T1000 (cell line): Measurements from ENCODE around the gene RAB4A.
"Not testable (repeated sequence)": the region's sequence is repeated elsewhere in the genome, so short reads cannot be mapped to it uniquely, and the experiment has no call there.

ENCODE experiments used
- DNase-seq: peaks from one replicate; lab custom pipeline; 2025; ENCODE audit warnings: mixed read lengths; lab: John Stamatoyannopoulos, UW

Gene RAB4A

DNA sequence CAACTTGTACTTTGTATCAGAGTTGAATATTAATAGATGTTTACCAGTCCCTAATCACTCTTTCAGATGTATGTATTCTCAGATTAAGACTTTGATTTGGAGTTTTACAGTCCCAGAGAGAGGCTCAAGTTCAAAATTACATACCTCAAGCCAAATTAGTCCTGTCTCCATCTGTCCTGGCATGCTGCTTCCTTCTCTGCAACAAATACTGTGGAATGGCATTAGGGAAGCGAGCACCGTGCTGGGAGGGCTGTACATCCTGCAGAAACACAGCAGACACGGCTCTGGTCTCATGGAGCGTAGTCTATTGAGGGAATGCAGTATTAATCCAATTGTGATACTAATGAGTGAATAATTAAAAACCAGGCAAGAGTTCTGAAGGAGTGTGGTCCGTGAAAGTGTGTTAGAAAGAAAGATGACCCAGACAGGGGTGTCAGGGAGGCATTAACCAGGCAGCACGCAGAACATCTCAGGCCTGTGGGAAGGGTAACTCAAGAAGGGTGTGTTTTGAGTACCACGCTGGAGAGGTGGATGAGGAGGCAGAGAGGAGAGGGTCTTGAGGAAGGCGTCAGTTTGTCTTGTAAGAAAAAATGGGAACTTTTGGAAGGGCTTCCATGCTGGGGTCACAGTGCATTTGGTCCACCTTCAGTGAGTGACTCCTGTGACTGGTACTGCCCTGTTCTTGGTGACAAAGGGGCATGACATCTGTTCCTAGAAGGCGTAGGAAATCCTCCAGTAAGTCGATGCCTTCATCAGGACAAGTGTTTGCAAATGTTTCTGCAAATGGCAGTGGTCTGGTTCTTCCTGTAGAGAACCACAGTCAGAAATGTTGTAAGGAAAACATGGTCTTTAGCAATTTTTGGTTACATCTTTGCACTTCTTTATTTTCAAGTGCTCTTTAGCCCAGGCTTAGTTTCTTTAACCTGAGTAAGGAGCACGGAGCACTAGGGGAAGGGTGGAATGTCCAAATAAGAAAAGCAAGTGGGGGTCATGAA lies 1.6 kb downstream of the RAB4A start:
- DNase-seq = no peak

DNA sequence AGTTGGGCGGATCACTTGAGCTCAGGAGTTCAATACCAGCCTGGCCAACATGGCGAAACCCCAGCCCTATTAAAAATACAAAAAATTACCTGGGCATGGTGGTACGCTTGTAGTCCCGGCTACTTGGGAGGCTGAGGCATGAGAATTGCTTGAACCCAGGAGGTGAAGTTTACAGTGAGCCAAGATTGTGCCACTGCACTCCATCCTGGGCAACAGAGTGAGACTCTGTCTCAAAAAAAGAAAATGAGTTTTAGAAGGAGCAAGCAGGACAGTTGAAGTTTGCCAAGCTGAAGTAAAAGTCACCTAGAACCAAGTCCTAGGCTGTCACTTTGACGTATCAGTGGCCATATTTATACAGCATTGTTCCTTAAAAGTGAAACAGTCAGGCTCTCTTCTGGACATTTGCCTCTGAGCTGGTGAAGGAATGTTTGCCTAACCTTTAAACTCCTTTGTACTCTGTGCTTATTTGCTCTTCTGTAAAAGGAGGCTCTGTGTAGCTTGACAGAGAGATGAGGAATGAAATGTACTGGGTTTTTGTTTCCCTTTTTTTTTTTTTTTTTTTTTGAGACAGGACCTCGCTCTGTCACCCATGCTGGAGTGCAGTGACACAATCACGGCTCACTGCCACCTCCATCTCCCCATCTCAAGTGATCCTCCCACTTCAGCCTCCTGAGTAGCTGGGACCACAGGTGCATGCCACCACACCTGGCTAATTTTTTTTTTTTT lies 2.8 kb downstream of the RAB4A start:
- no peak for DNase-seq

DNA sequence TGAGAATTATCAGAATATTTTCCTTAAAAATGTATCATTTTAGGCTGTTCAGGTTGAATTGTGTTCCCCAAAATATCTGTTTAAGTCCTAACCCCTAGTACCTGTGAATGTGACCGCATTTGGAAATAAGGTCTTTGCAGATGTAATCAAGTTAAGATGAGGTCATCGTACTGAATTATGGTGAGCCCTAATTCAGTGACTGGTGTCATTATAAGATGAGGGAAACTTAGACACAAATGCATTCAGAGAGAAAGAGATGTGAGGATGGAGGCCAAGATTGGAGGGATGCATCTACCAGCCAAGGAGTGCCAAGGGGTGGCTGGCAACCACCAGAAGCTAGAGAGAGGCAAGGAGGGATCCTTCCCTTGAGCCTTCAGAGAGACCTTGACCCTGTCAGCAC lies 4.1 kb downstream of the RAB4A start:
- no peak for DNase-seq

DNA sequence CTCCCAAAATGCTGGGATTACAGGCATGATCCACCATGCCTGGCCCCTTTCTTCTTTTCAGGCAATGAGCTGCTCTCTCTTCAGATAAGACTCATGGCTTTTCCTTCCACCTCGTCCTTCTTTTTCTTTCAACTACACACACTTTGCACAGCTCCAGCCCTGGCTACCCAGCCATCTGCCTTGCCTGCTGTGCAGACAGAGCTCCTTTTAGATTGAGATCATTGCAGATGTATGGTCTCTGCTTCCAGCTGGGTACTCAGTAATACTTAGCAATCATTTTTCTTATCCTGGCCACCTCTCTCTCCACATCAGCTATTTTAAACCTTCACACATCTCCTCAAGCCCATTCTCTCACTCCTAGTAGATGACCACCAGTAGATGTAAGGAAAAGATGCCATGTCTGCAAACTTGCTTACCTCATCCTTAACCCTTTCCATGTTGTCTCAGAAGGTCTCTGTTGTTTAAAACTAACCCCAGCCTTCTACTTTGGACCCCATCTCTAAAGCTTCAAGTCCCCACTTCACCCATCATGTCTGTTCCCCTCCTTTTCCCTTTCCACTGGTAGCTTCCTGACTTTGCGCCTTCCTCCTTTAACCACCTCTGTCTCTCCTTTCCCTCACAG lies 7.3 kb downstream of the RAB4A start:
- DNase-seq = no peak

DNA sequence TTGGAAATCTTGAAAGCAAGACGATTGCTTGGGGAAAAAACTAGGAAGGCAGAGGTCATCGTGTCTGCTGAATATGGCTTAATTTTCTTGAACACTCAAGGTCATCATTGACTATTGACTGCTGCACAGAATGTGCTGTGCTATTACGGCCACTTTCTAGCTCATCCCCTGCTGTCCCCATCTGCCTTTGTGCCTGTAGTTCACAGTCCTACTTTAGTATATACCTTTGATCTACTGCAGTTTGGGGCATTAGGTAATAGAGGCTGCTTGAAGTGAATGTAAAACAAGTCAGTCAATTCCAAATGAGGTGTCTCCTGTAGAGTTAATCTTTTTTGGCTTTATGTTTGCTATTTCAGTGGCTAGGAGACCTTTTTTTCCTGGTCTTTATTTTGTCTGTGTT lies 8.3 kb downstream of the RAB4A start:
- no peak for DNase-seq

DNA sequence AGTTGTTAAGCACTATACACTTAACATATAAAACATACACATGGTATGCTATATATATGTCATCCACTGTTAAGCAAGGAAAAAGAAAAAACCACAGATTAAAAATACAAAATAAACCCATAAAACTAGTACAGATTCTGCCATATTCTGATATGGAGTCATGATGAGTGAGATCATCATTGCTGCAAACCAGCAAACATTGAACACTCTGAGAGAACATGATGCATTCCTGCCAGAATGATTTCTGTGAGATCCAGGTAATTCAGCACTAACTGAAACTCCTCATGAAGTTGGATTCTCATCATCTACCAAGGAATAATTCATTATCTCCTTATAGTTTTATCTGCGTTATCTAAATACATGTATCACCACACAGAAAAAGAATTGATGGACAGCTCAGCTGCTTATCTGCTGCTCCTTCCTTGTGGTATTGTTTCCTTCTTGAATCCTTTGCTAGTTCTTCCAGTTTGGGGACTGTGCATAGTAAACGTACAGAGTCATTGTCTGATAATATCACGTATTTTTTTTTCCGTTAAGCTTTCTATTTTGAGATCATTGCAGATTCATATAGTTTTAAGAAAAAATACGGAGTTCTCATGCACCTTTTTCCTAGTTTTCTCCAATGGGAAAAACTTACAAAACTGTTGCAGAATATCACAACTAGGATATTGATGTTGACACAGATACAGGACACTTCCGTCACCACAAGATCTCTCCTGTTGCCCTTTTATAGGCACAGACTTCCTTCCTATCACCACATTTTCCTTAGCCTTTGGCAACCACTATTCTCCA lies 9.3 kb downstream of the RAB4A start:
- no peak for DNase-seq

DNA sequence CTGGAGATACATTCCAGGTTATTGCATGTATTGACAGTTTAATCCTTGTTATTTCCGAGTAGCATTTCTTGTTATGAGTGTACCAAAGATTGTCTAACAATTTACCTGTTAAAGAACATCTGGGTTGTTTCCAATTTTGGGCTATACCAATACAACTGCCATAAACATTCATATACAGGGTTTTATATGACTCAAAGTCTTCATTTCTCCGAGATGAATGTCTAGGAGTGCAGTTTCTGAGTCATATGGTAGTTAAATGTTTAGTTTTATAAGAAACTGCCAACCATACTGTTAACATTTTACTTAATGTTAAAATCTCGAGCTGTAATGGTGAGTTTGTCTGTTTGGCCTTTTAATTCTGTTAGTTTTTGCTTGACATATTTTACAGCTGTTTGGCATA lies 10.0 kb downstream of the RAB4A start:
- DNase-seq = no peak

DNA sequence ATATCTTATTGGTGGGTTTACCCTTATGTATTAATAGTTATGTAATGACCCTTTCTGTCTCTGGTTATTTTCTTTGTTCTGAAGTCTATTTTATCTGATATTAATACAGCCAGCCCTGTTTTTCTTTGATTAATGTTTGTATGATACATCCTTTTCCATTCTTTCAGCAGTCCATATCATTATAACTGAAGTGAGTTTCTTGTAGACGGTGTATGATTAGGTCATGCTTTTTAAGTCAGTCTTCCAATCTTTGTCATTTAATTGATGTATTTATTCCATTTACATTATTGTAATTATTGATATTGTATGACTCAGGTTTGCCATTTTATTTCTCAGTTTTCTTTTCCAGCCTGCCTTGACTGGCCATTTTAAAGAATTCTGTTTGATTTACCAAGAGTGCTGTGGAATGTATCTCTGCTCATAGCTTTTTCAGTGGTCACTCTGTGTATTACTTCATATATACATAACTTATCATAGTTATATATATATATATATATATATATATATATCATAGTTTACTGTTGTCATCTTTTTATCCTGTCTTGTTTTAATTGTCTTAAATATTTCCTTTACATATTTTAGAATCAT lies 10.5 kb downstream of the RAB4A start:
- no peak for DNase-seq

DNA sequence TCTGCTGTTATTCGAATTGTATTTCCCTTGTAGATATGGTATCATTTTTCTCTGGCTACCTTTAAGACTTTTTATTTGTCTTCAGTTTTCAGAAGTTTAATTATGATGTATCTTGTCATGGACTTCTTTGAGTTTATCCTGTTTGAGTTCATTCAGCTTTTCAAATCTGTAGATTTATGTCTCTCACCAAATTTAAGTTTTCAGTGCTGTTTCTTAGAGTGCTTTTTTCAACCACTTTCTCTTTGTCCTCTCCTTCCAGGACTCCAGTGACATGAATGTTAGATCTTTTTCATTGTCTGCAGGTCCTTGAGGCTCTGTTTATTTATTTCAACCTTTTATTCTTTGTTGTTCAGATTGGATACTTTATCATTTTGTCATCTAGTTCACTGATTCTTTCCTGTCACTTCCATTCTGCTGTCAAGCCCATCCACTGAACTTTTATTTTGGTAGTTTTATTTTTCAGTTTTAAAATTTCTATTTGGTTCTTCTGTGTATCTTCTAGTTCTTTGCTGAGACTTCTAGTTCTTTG lies 11.4 kb downstream of the RAB4A start:
- no peak for DNase-seq

DNA sequence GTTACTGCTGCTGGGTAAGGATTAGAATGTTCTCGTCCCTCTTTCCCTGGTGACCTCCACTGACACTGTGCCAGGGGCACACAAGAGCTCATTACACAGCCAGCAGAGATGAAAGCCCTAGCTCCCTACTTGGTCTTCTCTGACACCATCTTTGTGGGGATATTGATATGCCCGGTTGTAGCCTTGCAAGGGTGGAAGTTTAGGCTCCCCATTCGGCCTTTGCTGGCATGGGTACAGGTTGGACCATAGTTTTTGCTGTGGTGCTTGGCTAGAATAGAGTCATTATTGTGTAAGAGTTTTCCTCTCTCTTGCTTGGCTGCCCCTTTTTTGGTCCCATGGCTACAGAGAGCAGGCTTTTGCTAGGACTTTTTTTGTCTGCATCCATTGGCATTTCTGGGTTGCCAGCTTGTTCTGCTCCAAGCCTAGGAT lies 12.3 kb downstream of the RAB4A start:
- no peak for DNase-seq

DNA sequence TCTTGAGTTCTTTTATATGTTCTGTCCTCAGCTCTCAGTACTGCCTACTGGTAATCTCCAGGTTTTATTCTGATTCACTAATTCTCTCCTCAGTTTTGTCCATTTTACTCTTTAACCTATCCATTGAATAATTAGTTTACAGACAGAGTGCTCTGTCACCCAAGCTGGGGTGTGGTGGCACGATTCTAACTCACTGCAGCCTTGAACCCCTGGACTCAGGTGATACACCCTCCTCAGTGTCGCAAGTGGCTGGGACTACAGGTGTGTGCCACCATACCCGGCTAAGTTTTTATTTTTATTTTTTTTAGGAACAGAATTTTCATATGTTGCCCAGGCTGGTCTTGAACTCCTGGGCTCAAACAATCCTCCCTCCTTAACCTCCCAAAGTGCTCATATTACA lies 14.0 kb downstream of the RAB4A start:
- no peak for DNase-seq

DNA sequence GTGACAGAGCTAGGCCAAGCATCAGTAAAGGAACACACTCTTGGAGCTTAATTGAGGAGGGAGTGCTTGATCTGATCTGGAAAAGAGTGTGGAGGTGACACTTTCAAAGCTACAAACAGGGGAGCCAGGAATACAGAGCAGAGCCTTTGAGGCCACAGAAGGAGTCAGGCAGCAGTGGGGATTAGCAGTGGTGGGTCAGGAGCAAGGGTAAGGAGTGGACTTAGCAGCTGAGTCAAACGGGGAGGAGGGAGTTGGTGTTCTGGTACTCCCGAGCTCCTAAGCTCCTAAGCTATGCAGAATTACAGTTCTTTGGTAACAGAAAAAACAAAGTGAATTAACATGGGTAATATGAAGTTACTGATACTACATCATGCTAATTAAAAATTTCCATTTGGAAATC lies 14.5 kb downstream of the RAB4A start:
- no peak for DNase-seq

DNA sequence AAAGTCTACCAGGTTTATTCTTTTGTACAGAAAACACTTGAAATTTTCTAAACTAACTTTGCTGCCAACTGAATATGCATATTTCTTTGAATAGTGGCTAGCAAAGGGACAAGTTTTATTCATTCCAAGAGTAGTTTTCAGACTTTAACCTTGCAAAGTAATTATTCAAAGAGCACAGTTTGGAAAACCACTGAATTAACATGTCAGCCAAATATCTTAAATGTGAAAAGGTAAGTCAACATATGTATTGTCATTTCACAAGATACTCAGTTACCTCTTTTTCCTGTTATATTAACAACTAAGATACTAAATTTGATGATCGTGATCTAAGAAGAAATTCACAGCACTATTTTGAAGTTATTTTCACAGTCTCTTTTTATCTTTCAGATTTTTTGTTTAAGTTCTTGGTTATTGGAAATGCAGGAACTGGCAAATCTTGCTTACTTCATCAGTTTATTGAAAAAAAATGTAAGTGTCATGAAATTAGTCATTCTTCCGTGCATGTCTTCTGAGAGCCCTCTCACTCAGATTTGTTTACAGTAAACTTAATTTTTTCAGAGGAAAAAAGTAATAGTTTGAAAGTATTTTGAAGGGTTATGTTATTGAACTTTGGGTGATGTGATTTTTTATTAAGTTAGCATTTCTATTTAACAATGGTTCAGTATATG lies 15.3 kb downstream of the RAB4A start:
- DNase-seq = no peak

DNA sequence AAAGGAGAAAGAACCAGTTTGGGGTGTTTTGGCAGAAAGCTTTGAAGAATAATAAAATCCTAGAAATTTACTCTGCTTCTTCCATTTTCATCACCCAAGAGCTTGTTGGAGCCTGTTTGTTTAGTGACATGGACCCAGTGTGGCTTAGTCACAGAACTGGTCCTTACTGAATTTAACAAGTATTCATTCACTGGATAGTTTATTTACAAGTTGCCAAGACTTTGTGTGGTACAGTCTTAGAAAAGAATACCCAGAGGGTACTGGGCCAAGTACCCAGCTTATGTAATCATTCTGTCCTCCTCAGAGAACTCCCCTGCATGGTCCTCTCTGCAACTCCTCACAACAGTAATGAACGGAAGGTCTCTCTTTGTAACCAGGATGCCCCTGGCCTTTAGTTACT lies 16.4 kb downstream of the RAB4A start:
- DNase-seq = no peak

DNA sequence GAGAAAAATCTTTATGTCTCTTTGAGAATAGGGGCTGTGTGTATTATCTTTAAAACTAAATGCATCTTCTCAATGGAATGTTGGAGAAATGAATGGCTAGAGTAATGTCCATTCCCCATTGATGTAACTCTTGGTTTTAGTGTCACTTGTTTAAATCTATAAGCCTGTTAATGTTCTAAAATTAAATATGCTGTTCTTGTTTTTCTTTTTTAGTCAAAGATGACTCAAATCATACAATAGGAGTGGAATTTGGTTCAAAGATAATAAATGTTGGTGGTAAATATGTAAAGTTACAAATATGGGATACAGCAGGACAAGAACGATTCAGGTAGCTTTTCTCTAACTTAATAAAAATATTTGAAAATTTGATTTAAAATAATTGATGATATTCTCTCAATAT lies 17.6 kb downstream of the RAB4A start:
- DNase-seq = no peak

DNA sequence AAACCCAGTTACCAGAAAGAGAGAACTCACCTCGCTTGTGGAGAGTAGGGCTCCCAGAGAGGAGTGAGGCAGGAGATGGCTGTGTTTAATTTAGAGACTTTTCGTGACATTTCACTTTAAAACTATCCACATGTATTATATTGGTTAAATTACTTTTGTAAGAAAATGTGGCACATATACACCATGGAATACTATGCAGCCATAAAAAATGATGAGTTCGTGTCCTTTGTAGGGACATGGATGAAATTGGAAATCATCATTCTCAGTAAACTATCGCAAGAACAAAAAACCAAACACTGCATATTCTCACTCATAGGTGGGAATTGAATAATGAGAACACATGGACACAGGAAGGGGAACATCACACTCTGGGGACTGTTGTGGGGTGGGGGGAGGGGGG lies 20.8 kb downstream of the RAB4A start:
- DNase-seq = not testable (repeated sequence)

DNA sequence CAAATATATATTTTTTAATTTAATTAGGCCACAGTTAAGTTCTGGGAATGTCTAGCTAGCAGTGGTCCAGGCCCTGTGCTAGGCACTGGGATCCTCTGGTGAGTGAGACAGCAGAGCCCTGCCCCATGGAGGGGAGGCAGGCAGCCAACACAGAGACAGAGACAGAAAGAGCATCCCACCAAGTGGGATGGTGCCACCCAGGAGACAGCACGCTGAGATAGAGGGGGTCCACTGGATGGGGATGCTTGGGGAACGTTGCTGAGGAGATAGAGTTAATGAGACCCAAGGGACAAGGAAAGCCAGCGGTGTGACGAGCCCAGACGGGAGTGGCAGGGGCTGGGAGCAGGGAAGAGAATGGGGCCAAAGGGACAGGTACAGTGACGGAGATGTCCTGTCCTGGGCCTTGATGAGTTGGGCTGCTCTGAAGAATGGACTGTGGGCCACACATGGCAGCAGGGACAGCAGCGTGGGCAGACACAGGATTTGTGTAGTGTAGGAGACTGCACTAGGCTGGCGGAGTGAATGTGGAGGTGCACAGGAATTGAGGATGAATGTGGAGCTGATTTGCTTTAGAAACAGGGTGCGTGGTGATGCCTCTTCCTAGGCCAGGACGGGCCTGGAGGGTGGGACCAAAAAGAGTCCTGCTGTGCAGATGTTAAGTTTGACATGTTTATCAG lies 22.8 kb downstream of the RAB4A start:
- no peak for DNase-seq

DNA sequence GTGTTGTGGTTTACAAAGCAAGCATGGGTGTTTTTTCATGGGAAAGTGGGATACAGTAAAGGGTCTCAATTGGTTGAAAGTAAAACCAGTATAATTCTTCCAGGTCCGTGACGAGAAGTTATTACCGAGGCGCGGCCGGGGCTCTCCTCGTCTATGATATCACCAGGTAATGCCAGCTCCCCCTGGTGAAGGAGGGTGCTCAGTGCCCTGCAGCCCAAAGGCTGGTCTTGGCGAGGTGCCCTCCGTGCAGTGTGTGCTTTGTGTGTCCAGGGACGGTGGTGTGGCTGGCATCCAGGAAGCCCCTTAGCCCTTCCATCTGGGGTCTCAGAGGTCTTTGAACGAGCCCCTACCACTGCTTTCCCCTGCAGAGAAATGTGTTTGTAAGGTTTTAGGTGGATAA lies 24.8 kb downstream of the RAB4A start:
- no peak for DNase-seq

DNA sequence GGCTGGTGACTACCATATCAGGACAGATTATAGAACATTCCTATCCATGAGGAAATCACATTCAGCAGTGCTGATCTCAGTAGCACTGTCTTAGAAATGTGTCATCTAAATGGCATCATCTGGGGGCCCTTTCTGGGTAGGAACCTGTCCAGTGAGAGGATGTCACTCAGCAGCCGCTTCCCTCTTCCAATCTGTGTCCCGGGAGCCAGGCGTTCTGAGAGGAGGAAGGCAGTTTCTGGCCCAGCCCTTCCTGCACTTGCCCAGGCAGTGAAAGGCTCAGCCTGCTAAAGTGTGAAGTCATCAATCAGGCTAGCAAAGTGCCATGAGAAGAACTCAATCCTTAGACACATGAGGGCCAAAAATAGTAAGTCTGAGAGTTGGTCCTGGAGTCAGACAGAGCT lies 25.6 kb downstream of the RAB4A start:
- DNase-seq = no peak

DNA sequence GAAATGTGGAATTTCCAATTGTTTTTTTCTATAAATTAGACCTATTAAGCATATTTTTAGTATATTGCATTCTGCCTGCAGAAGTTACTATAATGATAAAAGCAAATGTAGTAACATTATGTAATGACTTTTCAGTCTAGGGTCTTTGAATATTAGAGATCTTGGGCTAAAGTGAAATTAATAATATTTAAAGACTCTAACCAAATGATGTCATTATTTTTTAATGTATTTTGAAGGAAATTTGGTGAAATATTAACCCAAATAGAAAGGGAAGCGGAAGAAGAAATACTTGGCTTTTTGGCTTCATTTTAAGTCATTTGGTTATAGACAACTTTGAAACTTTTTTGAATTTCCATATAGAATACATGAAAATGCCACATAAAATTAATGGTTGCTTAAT lies 26.8 kb downstream of the RAB4A start:
- DNase-seq = no peak
